ENCODE measurements around the gene SEPTIN7. TPM values are rescaled to one million over a fixed set of nuclear protein-coding genes. Genes with fewer than 3 reads are reported as not detected.

The SEPTIN7 gene
- total and polyA plus RNA-seq, 9 of the 15 experiments (the other 6 are each of a cell fraction or from before 2014, with no cell fraction given), result 95.0 to 268 (median 163) TPM

DNA sequence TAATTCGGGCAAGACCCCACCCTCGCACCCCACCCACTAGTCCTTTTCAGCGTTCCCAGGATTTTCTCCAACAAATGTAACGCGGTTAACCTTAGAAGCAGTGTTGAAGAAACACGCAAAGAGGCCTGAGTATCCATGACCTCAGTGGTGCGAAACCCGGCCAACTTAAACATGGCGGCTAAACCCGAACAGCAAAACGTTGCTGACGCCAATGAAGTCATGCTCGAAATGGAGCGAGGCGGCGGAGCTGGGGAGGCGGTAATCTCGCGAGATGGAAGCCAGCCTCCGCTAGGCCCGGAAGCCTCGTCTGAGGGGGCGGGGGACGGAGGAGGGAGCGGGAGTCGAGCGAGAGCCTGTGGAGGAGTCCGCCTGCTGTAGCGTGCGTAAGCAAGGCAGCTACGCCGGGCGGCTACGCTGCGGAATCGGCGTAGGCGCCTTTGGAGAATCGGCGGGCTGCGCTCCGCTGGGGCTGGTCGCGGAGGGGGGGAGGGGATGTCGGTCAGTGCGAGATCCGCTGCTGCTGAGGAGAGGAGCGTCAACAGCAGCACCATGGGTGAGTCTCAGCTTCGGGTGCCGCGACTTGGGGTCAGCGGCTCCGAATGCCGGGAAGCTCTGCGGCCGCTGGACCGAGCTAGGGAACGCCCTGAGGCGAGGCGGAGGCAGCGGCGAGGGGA, at the start of gene SEPTIN7 (continued):
- TF ChIP-seq ZSCAN32 (CRISPR knock-in tag; IDR thresholded peaks at IDR 0.05) (no peak), ZFX (CRISPR knock-in tag; IDR thresholded peaks at IDR 0.05) (peak; percentile 64), TCF7 (IDR thresholded peaks at IDR 0.05; ENCODE audit: borderline replicate concordance) (no peak), GATAD2B (IDR thresholded peaks at IDR 0.05; ENCODE audit: borderline replicate concordance) (no peak), RBFOX2 (IDR thresholded peaks at IDR 0.05; ENCODE audit: low read depth, low read length) (peak; percentile 93), HMG20B (CRISPR knock-in tag; IDR thresholded peaks at IDR 0.05) (no peak), ZNF696 (CRISPR knock-in tag; conservative IDR thresholded peaks at IDR 0.05) (no peak), ZC3H8 (IDR thresholded peaks at IDR 0.05) (no peak), ATF7 (IDR thresholded peaks at IDR 0.05) (peak; percentile 89), POLR2AphosphoS5 (IDR thresholded peaks at IDR 0.05; ENCODE audit: control insufficient read depth, insufficient read depth, low read depth, low read length) (peak; percentile 81; the same call in 1 of the 2 replicates), JUND (IDR thresholded peaks at IDR 0.05; ENCODE audit: borderline replicate concordance, low read depth, low read length) (peak; percentile 57; the same call in 1 of the 2 replicates), JUND (tag; IDR thresholded peaks at IDR 0.05; ENCODE audit: borderline replicate concordance, low read depth, low read length) (peak; percentile 35; the same call in 1 of the 3 replicates), PPARD (CRISPR knock-in tag; IDR thresholded peaks at IDR 0.05) (no peak), CREM (IDR thresholded peaks at IDR 0.05; ENCODE audit: low read depth) (peak; percentile 76), HDGF (IDR thresholded peaks at IDR 0.05) (no peak), ZNF79 (CRISPR knock-in tag; IDR thresholded peaks at IDR 0.05; ENCODE audit: low read depth) (no peak)
- TF ChIP-seq, protein P1, sequence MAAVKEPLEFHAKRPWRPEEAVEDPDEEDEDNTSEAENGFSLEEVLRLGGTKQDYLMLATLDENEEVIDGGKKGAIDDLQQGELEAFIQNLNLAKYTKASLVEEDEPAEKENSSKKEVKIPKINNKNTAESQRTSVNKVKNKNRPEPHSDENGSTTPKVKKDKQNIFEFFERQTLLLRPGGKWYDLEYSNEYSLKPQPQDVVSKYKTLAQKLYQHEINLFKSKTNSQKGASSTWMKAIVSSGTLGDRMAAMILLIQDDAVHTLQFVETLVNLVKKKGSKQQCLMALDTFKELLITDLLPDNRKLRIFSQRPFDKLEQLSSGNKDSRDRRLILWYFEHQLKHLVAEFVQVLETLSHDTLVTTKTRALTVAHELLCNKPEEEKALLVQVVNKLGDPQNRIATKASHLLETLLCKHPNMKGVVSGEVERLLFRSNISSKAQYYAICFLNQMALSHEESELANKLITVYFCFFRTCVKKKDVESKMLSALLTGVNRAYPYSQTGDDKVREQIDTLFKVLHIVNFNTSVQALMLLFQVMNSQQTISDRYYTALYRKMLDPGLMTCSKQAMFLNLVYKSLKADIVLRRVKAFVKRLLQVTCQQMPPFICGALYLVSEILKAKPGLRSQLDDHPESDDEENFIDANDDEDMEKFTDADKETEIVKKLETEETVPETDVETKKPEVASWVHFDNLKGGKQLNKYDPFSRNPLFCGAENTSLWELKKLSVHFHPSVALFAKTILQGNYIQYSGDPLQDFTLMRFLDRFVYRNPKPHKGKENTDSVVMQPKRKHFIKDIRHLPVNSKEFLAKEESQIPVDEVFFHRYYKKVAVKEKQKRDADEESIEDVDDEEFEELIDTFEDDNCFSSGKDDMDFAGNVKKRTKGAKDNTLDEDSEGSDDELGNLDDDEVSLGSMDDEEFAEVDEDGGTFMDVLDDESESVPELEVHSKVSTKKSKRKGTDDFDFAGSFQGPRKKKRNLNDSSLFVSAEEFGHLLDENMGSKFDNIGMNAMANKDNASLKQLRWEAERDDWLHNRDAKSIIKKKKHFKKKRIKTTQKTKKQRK (IDR thresholded peaks at IDR 0.05; ENCODE audit: borderline replicate concordance, low read depth, low read length), result no peak; the same call in 1 of the 2 replicates
- TF ChIP-seq, protein P2, sequence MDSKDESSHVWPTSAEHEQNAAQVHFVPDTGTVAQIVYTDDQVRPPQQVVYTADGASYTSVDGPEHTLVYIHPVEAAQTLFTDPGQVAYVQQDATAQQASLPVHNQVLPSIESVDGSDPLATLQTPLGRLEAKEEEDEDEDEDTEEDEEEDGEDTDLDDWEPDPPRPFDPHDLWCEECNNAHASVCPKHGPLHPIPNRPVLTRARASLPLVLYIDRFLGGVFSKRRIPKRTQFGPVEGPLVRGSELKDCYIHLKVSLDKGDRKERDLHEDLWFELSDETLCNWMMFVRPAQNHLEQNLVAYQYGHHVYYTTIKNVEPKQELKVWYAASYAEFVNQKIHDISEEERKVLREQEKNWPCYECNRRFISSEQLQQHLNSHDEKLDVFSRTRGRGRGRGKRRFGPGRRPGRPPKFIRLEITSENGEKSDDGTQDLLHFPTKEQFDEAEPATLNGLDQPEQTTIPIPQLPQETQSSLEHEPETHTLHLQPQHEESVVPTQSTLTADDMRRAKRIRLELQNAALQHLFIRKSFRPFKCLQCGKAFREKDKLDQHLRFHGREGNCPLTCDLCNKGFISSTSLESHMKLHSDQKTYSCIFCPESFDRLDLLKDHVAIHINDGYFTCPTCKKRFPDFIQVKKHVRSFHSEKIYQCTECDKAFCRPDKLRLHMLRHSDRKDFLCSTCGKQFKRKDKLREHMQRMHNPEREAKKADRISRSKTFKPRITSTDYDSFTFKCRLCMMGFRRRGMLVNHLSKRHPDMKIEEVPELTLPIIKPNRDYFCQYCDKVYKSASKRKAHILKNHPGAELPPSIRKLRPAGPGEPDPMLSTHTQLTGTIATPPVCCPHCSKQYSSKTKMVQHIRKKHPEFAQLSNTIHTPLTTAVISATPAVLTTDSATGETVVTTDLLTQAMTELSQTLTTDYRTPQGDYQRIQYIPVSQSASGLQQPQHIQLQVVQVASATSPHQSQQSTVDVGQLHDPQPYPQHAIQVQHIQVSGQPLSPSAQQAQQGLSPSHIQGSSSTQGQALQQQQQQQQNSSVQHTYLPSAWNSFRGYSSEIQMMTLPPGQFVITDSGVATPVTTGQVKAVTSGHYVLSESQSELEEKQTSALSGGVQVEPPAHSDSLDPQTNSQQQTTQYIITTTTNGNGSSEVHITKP (IDR thresholded peaks at IDR 0.05; ENCODE audit: partially characterized antibody), result no peak
- TF ChIP-seq, protein P3, sequence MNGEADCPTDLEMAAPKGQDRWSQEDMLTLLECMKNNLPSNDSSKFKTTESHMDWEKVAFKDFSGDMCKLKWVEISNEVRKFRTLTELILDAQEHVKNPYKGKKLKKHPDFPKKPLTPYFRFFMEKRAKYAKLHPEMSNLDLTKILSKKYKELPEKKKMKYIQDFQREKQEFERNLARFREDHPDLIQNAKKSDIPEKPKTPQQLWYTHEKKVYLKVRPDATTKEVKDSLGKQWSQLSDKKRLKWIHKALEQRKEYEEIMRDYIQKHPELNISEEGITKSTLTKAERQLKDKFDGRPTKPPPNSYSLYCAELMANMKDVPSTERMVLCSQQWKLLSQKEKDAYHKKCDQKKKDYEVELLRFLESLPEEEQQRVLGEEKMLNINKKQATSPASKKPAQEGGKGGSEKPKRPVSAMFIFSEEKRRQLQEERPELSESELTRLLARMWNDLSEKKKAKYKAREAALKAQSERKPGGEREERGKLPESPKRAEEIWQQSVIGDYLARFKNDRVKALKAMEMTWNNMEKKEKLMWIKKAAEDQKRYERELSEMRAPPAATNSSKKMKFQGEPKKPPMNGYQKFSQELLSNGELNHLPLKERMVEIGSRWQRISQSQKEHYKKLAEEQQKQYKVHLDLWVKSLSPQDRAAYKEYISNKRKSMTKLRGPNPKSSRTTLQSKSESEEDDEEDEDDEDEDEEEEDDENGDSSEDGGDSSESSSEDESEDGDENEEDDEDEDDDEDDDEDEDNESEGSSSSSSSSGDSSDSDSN (IDR thresholded peaks at IDR 0.05; ENCODE audit: borderline replicate concordance in 1 of 2, low read depth in 2 of 2, low read length in 2 of 2), result 0 out of 4 replicates have a peak, but pooled peaks of 1 of the 2 experiments have one; percentile 44

All from K562 (cell line).